GM23338 (cell line): ENCODE measurements around the gene PIGU.

Experiments
- CREB1 ChIP-seq: fragments of 250-450 bp; sonication (Bioruptor Pico); IDR thresholded peaks from 2 replicates; pipeline ENCODE4 v1.5.0; 2020; ENCODE audit warnings: low read depth, mild to moderate bottlenecking, moderate library complexity
- CTCF ChIP-seq, 2 experiments: fragments of 200-600 bp in 1 of 2; sonication (generic) in 1 of 2; conservative IDR thresholded peaks; 2 replicates each; pipeline versions ENCODE4 v1.5.1 to v1.6.1; 2016 to 2017; ENCODE audit warnings: antibody characterized with exemption in 2 of 2, low read depth in 2 of 2, mild to moderate bottlenecking in 2 of 2, moderate library complexity in 1 of 2
- EZH2 ChIP-seq: fragments of 200-600 bp; sonication (generic); IDR thresholded peaks from one replicate; pipeline ENCODE4 v1.8.0; 2017; ENCODE audit warnings: antibody characterized with exemption, mild to moderate bottlenecking, low read depth; ENCODE audit not compliant: unreplicated experiment
- EZH2phosphoT487 ChIP-seq: fragments of 200-600 bp; sonication (generic); IDR thresholded peaks from one replicate; pipeline ENCODE4 v1.8.1; 2018; ENCODE audit warnings: antibody characterized with exemption; ENCODE audit not compliant: unreplicated experiment
- POLR2AphosphoS5 ChIP-seq: IDR thresholded peaks from 2 replicates; pipeline ENCODE4 v1.6.1; 2016; ENCODE audit warnings: antibody characterized with exemption, low read depth
- REST ChIP-seq: IDR thresholded peaks from one replicate; pipeline ENCODE4 v1.6.1; 2018; ENCODE audit warnings: antibody characterized with exemption; ENCODE audit not compliant: unreplicated experiment
- ZNF331 ChIP-seq: fragments of 250-450 bp; sonication (Bioruptor Pico); IDR thresholded peaks from 2 replicates; pipeline ENCODE4 v1.5.0; 2020; ENCODE audit warnings: low read depth, mild to moderate bottlenecking, moderate library complexity

GRCh38 chr20:34573541-34574300 is 103.2 kb downstream of the PIGU start:
- TF ChIP-seq ZNF331 = no peak
- TF ChIP-seq EZH2phosphoT487 = no peak
- no peak for TF ChIP-seq CTCF (conservative IDR thresholded peaks at IDR 0.05; ENCODE audit: low read depth in 2 of 2)
- TF ChIP-seq REST = no peak
- no peak for TF ChIP-seq EZH2
- TF ChIP-seq POLR2AphosphoS5 = no peak
- no peak for TF ChIP-seq CREB1 (CRISPR knock-in tag)
